Measurements from ENCODE around the gene SNAP23. TPM values are rescaled to one million over a fixed set of nuclear protein-coding genes. Genes with fewer than 3 reads are reported as not detected.
A peak's percentile ranks its signal among the peaks of the same experiment; 100 is the strongest.

Gene SNAP23
- total and polyA plus RNA-seq, 2 of the 8 experiments (the other 6 are each of a cell fraction or from before 2014, with no cell fraction given), result 58.0 to 72.8 TPM

DNA sequence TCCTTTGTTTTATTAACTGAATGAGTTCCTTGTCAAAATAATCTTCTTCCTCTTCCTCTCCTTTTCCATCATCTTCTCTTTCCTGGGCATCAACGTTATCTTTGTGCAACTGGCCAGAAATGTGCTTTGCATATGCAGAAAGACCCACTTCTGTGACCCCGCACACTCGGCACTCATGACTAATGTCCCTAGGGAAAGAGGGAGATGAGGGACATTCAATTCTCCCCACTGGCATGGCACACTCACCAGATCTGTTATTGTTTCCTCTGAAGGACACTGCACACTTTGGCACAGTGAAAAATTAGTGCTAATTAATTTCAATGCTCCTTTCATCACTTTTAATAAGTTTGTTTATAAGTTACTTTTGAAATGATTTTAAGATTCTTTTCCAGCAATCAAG lies 38.5 kb upstream of the SNAP23 start:
- DNase-seq (ENCODE audit: low read depth in 1 of 2, low spot score in 2 of 2) (no peak), FAIRE-seq (no peak)
- Histone ChIP-seq H2BK120ac (replicated peaks; ENCODE audit: low read depth, low read length) (peak overlapping the region; percentile 9), H3K9ac (replicated peaks in 1 of 4; ENCODE audit: extremely low read depth in 1 of 4, low read depth in 3 of 4, low read length in 3 of 4) (no peak overlapping the region), H3K79me2 (ENCODE audit: control insufficient read depth in 1 of 2, insufficient read depth in 2 of 2, low read length in 2 of 2) (no peaks in the 10 kb centered on the region), H3K4me2 (ENCODE audit: insufficient read depth in 1 of 2, low read depth in 2 of 2, low read length in 2 of 2) (peak overlapping the region; percentile 24 to 50), H3K79me1 (ENCODE audit: low read depth, low read length) (no peaks in the 10 kb centered on the region), H4K91ac (replicated peaks; ENCODE audit: insufficient read length, low read length) (no peak overlapping the region), H3K4me1 (replicated peaks in 1 of 4; ENCODE audit: control insufficient read depth in 3 of 4, insufficient read depth in 4 of 4, low read length in 3 of 4) (peaks cover 0 to 8% (median 3%) of the 10 kb centered on the region in 4 experiments; a peak in 4 of 7 replicates), H2BK20ac (ENCODE audit: low read length) (peak overlapping the region; percentile 83; the same call in 1 of the 2 replicates), H3K23ac (ENCODE audit: insufficient read length) (no peak overlapping the region), H2AK5ac (ENCODE audit: low read depth, low read length) (peak overlapping the region; percentile 65; the same call in 1 of the 2 replicates), H3K4me3 (ENCODE audit: extremely low read depth in 1 of 4, insufficient read depth in 2 of 4, low read depth in 3 of 4, low read length in 4 of 4) (peak overlapping the region in 2 of 4 experiments; percentile 3 to 31; a peak in 3 of 8 replicates), H4K20me1 (replicated peaks in 1 of 2; ENCODE audit: control insufficient read depth in 1 of 2, insufficient read depth in 2 of 2, low read length in 2 of 2) (no peaks in the 10 kb centered on the region), H2BK12ac (ENCODE audit: low read depth, low read length) (peak overlapping the region; percentile 75), H3K14ac (ENCODE audit: insufficient read length) (no peak overlapping the region), H2BK15ac (ENCODE audit: low read length) (no peak overlapping the region), H3K9me3 (ENCODE audit: insufficient read depth in 2 of 2, low read depth in 1 of 2, low read length in 1 of 2) (no peaks in the 10 kb centered on the region), H3K27me3 (replicated peaks in 1 of 4; ENCODE audit: control insufficient read depth in 3 of 4, extremely low read depth in 1 of 4, insufficient read depth in 3 of 4, low read length in 3 of 4) (no peaks in the 10 kb centered on the region), H3K27ac (ENCODE audit: low read depth, low read length) (0 out of 2 replicates have a peak overlapping the region, but pooled peaks have one; percentile 81), H3K4ac (replicated peaks; ENCODE audit: insufficient read length, low read depth, low read length) (no peak overlapping the region), H4K8ac (ENCODE audit: extremely low read depth, insufficient read depth, low read length) (no peak overlapping the region), H3K23me2 (ENCODE audit: low read depth, low read length) (no peaks in the 10 kb centered on the region), H3K18ac (ENCODE audit: extremely low read depth, low read length) (peak overlapping the region; percentile 17; the same call in 1 of the 2 replicates), H4K5ac (ENCODE audit: insufficient read length, low read depth, low read length) (no peak overlapping the region), H2BK5ac (ENCODE audit: low read depth, low read length) (peak overlapping the region; percentile 77; the same call in 1 of the 2 replicates), H3K36me3 (ENCODE audit: control insufficient read depth in 2 of 4, insufficient read depth in 4 of 4, low read length in 3 of 4) (no peaks in the 10 kb centered on the region; a peak in 1 of 8 replicates), H2AFZ (ENCODE audit: low read length) (no peak overlapping the region), H3K56ac (replicated peaks; ENCODE audit: insufficient read length, low read depth, low read length) (no peak overlapping the region)
- POLR2A ChIA-PET (ENCODE audit: partially characterized antibody), result interaction anchor here (0.6 to 1.0 kb wide), 2 partner anchors 29 to 34 kb away, joined by 3 read pairs; partner anchors contain the start of gene ZNF106
- WGBS, 2 experiments (ENCODE audit: extremely low coverage in 1 of 2, insufficient coverage in 1 of 2, insufficient read length in 1 of 2, insufficient replicate concordance in 2 of 2, low coverage in 1 of 2, low lambda C conversion rate in 2 of 2, missing lambda C conversion rate in 1 of 2), result 76% methylated on average over 3 of the region's 3 CpGs; no CpG with 5 or more reads in 1 of the 2 experiments
- CTCF ChIA-PET (ENCODE audit: partially characterized antibody), result interaction anchor here (0.6 to 2.1 kb wide), 4 partner anchors 9 to 187 kb away, joined by 5 to 8 read pairs (median 8); no protein-coding TSS in a partner anchor
- no peak for TF ChIP-seq SIN3A (conservative IDR thresholded peaks at IDR 0.05 in 1 of 2, IDR thresholded peaks at IDR 0.05 in 1 of 2; ENCODE audit: low read depth in 1 of 2, low read length in 2 of 2)
- no peak for TF ChIP-seq CTBP2 (IDR thresholded peaks at IDR 0.05; ENCODE audit: borderline replicate concordance, insufficient read depth, insufficient read length, low read length)
- TF ChIP-seq, protein P1, sequence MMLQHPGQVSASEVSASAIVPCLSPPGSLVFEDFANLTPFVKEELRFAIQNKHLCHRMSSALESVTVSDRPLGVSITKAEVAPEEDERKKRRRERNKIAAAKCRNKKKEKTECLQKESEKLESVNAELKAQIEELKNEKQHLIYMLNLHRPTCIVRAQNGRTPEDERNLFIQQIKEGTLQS (IDR thresholded peaks at IDR 0.05; ENCODE audit: insufficient read depth, low read depth, low read length), result no peak
- TF ChIP-seq CBX5 (IDR thresholded peaks at IDR 0.05; ENCODE audit: low read depth, low read length), result no peak
- TF ChIP-seq SUZ12 (IDR thresholded peaks at IDR 0.05; ENCODE audit: low read length), result no peak
- TF ChIP-seq, protein P2, sequence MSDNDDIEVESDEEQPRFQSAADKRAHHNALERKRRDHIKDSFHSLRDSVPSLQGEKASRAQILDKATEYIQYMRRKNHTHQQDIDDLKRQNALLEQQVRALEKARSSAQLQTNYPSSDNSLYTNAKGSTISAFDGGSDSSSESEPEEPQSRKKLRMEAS (IDR thresholded peaks at IDR 0.05), result no peak
- TF ChIP-seq RXRA (IDR thresholded peaks at IDR 0.05; ENCODE audit: insufficient read depth, low read depth, low read length), result no peak
- no peak for TF ChIP-seq CHD1 (IDR thresholded peaks at IDR 0.05; ENCODE audit: low read depth, low read length)
- TF ChIP-seq RBBP5 (IDR thresholded peaks at IDR 0.05; ENCODE audit: borderline replicate concordance, low read depth, low read length), result no peak
- TF ChIP-seq, protein P3, sequence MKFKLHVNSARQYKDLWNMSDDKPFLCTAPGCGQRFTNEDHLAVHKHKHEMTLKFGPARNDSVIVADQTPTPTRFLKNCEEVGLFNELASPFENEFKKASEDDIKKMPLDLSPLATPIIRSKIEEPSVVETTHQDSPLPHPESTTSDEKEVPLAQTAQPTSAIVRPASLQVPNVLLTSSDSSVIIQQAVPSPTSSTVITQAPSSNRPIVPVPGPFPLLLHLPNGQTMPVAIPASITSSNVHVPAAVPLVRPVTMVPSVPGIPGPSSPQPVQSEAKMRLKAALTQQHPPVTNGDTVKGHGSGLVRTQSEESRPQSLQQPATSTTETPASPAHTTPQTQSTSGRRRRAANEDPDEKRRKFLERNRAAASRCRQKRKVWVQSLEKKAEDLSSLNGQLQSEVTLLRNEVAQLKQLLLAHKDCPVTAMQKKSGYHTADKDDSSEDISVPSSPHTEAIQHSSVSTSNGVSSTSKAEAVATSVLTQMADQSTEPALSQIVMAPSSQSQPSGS (IDR thresholded peaks at IDR 0.05; ENCODE audit: low read length), result no peak

All from H1 (cell line).